HepG2 (cell line): ENCODE results near the gene PC. TPM values are rescaled to one million over a fixed set of nuclear protein-coding genes. Genes with fewer than 3 reads are reported as not detected.

Experiments used
- ATAC-seq: fragments of 200-7000 bp; cut with Tn5 transposase; 3 replicates; pipeline ENCODE4 v1.9.1; 2020; ENCODE audit warnings: mild to moderate bottlenecking, moderate library complexity
- BruUV-seq: library from RNA; stranded (reverse); fragments of 400-500 nt; replicated peaks from 2 replicates; lab custom pipeline; 2021; lab: Mats Ljungman, UMichigan
- CTCF ChIA-PET: fragments of 300-600 bp; formaldehyde crosslinking; extraction: SDS; loops from one replicate; lab custom pipeline; 2021; ENCODE audit warnings: low total read pairs, inconsistent platforms, low intra/inter-chr PET ratio; lab: Yijun Ruan, JAX
- POLR2A ChIA-PET: fragments of 350-600 bp; sonication (Branson Sonifier 250); formaldehyde crosslinking; loops from one replicate; lab custom pipeline; 2020; ENCODE audit warnings: antibody characterized with exemption, inconsistent platforms; lab: Yijun Ruan, JAX
- DNase-seq: peaks from one replicate; pipeline ENCODE4 v3.0.0-alpha.2; 2015; ENCODE audit warnings: low spot score
- FAIRE-seq: peaks from 3 replicates; lab custom pipeline; 2011; peaks lifted over from hg19 to GRCh38; lab: Jason Lieb, UNC
- H2AFZ ChIP-seq: one replicate; pipeline ENCODE4 v1.6.1; 2011; ENCODE audit warnings: low read length, inconsistent platforms
- H3K27ac ChIP-seq: fragments of 300-600 bp; 3 replicates; pipeline ENCODE4 v1.8.0; 2011; ENCODE audit warnings: mixed run types, mild to moderate bottlenecking, mixed read lengths, low read length, inconsistent platforms; ENCODE audit not compliant: insufficient read depth; ENCODE audit errors: extremely low read length
- H3K27me3 ChIP-seq, 2 experiments: fragments of 200-600 bp in 1 of 2; 2 replicates in 1 of 2; 3 replicates in 1 of 2; pipeline versions ENCODE4 v1.6.0 to v1.8.0; 2011; ENCODE audit warnings: low read length in 2 of 2, mild to moderate bottlenecking in 2 of 2, moderate library complexity in 2 of 2, inconsistent platforms in 1 of 2; ENCODE audit not compliant: insufficient read depth in 2 of 2, control insufficient read depth in 1 of 2
- H3K36me3 ChIP-seq, 2 experiments: fragments of 200-600 bp in 1 of 2; replicated peaks in 1 of 2; 2 replicates in 1 of 2; 3 replicates in 1 of 2; pipeline versions ENCODE4 v1.5.1 to v1.8.0; 2011; ENCODE audit warnings: low read length in 2 of 2, inconsistent platforms in 1 of 2; ENCODE audit not compliant: insufficient read depth in 2 of 2, control insufficient read depth in 1 of 2
- H3K4me1 ChIP-seq: 2 replicates; pipeline ENCODE4 v1.5.1; 2012; ENCODE audit warnings: low read length, inconsistent platforms; ENCODE audit not compliant: insufficient read depth
- H3K4me2 ChIP-seq: 2 replicates; pipeline ENCODE4 v1.6.0; 2011; ENCODE audit warnings: low read depth, low read length, inconsistent platforms
- H3K4me3 ChIP-seq, 3 experiments: fragments of 200-600 bp in 1 of 3; sonication (generic), shearing (Covaris generic) in 1 of 3; replicated peaks in 1 of 3; 2 replicates each; pipeline ENCODE4 v1.5.1; 2011 to 2016; ENCODE audit warnings: low read length in 3 of 3, inconsistent platforms in 2 of 3, low read depth in 2 of 3, mild to moderate bottlenecking in 2 of 3, control low read depth in 1 of 3, mixed read lengths in 1 of 3; ENCODE audit not compliant: insufficient read depth in 1 of 3
- H3K79me2 ChIP-seq: one replicate; pipeline ENCODE4 v1.6.1; 2011; ENCODE audit warnings: low read length, inconsistent platforms; ENCODE audit not compliant: insufficient read depth
- H3K9ac ChIP-seq: 2 replicates; pipeline ENCODE4 v1.6.0; 2011; ENCODE audit warnings: mild to moderate bottlenecking, low read depth, low read length, inconsistent platforms; ENCODE audit not compliant: insufficient read depth
- H3K9me3 ChIP-seq: 2 replicates; pipeline ENCODE4 v1.5.1; 2012; ENCODE audit warnings: mild to moderate bottlenecking, low read length
- H4K20me1 ChIP-seq: 2 replicates; pipeline ENCODE4 v1.6.0; 2011; ENCODE audit warnings: inconsistent platforms, mild to moderate bottlenecking, low read length, moderate library complexity; ENCODE audit not compliant: insufficient read depth
- EZH2 ChIP-seq: conservative IDR thresholded peaks from 2 replicates; pipeline ENCODE4 v1.6.1; 2012; ENCODE audit warnings: mild to moderate bottlenecking, low read depth, low read length, moderate library complexity
- KMT2B ChIP-seq: IDR thresholded peaks from 2 replicates; pipeline ENCODE4 v1.6.1; 2016; ENCODE audit warnings: missing genetic modification reagents, missing compliant biosample characterization
- MED13 ChIP-seq: sonication (generic); formaldehyde crosslinking; IDR thresholded peaks from 2 replicates; pipeline ENCODE4 v1.5.0; 2020; ENCODE audit warnings: missing genetic modification reagents
- ZNF17 ChIP-seq: sonication (generic); formaldehyde crosslinking; IDR thresholded peaks from 2 replicates; pipeline ENCODE4 v1.5.0; 2020; ENCODE audit warnings: mild to moderate bottlenecking, missing genetic modification reagents
- ZNF30 ChIP-seq: sonication (generic); formaldehyde crosslinking; IDR thresholded peaks from 2 replicates; pipeline ENCODE4 v1.5.0; 2020; ENCODE audit warnings: mild to moderate bottlenecking, missing genetic modification reagents
- ZNF432 ChIP-seq: sonication (generic); formaldehyde crosslinking; IDR thresholded peaks from 2 replicates; pipeline ENCODE4 v1.5.0; 2020; ENCODE audit warnings: missing genetic modification reagents, mild to moderate bottlenecking, borderline replicate concordance
- ZNF619 ChIP-seq: sonication (generic); formaldehyde crosslinking; IDR thresholded peaks from 2 replicates; pipeline ENCODE4 v1.4.0; 2020; ENCODE audit warnings: mild to moderate bottlenecking, missing genetic modification reagents
- ZSCAN31 ChIP-seq: sonication (generic); formaldehyde crosslinking; IDR thresholded peaks from 2 replicates; pipeline ENCODE4 v1.5.0; 2020; ENCODE audit warnings: low read depth, mild to moderate bottlenecking, missing genetic modification reagents
- WGBS: methylation state at CpG from one replicate; pipeline ENCODE4 v1.1.6; 2017; ENCODE audit warnings: low lambda C conversion rate; 5-methylcytosine and 5-hydroxymethylcytosine counted together
- in situ Hi-C: cut with HindIII; loops from 2 replicates; pipeline ENCODE4 v1.10.0; 2017; ENCODE audit warnings: low pct_unique_long_range_greater_than_20kb; ENCODE audit not compliant: extremely low pct_ligation_motif_present
- intact Hi-C: fragments of 100-400 bp; cut with micrococcal nuclease; formaldehyde crosslinking; loops from one replicate; pipeline ENCODE4 v1.10.0; 2022; ENCODE audit not compliant: unreplicated experiment
- polyA plus RNA-seq, 8 experiments: library from polyadenylated mRNA; depleted of rRNA in 3 of 8; stranded (reverse) in 7 of 8; unstranded in 1 of 8; fragments of >200 nt; fragmentation: Illumina TruSeq in 4 of 8; extraction: Trizol in 4 of 8; gene quantifications; 2 replicates each; pipeline versions ENCODE4 v1.2.1 to v1.2.3, GENCODE V29; 2011 to 2016; ENCODE audit warnings: low read depth in 4 of 8, missing spikeins in 1 of 8, mixed read lengths in 1 of 8; ENCODE audit not compliant: insufficient read depth in 1 of 8
- total RNA-seq, 5 experiments: library from RNA; depleted of rRNA; stranded (reverse); fragments of >200 nt; fragmentation: Illumina TruSeq; extraction: Trizol; gene quantifications; 2 replicates each; pipeline ENCODE4 v1.2.3, GENCODE V29; 2016; ENCODE audit warnings: low read depth in 1 of 5
- TF ChIP-seq, protein P1 (sequence below): sonication (generic); formaldehyde crosslinking; IDR thresholded peaks from 2 replicates; pipeline ENCODE4 v1.4.0; 2020; ENCODE audit warnings: missing genetic modification reagents, borderline replicate concordance
- TF ChIP-seq, protein P2 (sequence below): IDR thresholded peaks from 2 replicates; pipeline ENCODE4 v1.6.1; 2016
- TF ChIP-seq, protein P3 (sequence below): sonication (generic); formaldehyde crosslinking; IDR thresholded peaks from 2 replicates; pipeline ENCODE4 v1.9.0; 2021; ENCODE audit warnings: missing genetic modification reagents, borderline replicate concordance
- TF ChIP-seq, protein P4 (sequence below): sonication (generic); formaldehyde crosslinking; IDR thresholded peaks from 2 replicates; pipeline ENCODE4 v1.5.0; 2020; ENCODE audit warnings: mild to moderate bottlenecking, missing genetic modification reagents, borderline replicate concordance

The PC gene
- total and polyA plus RNA-seq, 2 of the 13 experiments (the other 11 are each of a cell fraction or from before 2014, with no cell fraction given): 29.0 to 39.0 TPM

DNA sequence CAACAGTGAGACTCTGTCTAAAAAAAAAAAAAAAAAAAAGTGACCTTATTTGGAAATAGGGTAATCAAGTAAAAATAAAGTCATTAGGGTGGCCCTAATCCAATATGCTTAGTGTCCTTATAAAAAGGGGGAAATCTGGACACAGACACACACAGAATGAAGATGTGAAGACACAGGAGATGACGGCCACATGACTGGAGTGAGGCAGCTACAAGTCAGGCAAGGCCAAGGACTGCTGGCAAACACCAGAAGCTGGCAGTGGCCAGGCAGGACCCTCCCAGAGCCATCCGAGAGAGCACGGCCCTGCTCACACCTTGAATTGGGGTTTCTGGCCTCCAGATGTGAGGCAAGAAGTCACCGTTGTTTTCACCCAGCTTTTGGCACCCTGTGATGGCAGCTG lies 72.7 kb downstream of the PC start:
- FAIRE-seq (no peak), ATAC-seq (no peak), DNase-seq (no peak)
- peaks cover 40% of the 10 kb centered on the region for H3K4me1 ChIP-seq
- 100% methylated on average over 1 of the region's 4 CpGs for WGBS
- H2AFZ ChIP-seq: no peak overlapping the region
- BruUV-seq: no TSS peak
- TF ChIP-seq, protein P1, sequence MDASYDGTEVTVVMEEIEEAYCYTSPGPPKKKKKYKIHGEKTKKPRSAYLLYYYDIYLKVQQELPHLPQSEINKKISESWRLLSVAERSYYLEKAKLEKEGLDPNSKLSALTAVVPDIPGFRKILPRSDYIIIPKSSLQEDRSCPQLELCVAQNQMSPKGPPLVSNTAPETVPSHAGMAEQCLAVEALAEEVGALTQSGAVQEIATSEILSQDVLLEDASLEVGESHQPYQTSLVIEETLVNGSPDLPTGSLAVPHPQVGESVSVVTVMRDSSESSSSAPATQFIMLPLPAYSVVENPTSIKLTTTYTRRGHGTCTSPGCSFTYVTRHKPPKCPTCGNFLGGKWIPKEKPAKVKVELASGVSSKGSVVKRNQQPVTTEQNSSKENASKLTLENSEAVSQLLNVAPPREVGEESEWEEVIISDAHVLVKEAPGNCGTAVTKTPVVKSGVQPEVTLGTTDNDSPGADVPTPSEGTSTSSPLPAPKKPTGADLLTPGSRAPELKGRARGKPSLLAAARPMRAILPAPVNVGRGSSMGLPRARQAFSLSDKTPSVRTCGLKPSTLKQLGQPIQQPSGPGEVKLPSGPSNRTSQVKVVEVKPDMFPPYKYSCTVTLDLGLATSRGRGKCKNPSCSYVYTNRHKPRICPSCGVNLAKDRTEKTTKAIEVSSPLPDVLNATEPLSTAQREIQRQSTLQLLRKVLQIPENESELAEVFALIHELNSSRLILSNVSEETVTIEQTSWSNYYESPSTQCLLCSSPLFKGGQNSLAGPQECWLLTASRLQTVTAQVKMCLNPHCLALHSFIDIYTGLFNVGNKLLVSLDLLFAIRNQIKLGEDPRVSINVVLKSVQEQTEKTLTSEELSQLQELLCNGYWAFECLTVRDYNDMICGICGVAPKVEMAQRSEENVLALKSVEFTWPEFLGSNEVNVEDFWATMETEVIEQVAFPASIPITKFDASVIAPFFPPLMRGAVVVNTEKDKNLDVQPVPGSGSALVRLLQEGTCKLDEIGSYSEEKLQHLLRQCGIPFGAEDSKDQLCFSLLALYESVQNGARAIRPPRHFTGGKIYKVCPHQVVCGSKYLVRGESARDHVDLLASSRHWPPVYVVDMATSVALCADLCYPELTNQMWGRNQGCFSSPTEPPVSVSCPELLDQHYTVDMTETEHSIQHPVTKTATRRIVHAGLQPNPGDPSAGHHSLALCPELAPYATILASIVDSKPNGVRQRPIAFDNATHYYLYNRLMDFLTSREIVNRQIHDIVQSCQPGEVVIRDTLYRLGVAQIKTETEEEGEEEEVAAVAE: no peak
- TF ChIP-seq MED13 (CRISPR knock-in tag): no peak
- TF ChIP-seq ZNF432 (CRISPR knock-in tag): no peak
- TF ChIP-seq ZSCAN31 (CRISPR knock-in tag): no peak
- TF ChIP-seq, protein P2, sequence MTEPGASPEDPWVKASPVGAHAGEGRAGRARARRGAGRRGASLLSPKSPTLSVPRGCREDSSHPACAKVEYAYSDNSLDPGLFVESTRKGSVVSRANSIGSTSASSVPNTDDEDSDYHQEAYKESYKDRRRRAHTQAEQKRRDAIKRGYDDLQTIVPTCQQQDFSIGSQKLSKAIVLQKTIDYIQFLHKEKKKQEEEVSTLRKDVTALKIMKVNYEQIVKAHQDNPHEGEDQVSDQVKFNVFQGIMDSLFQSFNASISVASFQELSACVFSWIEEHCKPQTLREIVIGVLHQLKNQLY (CRISPR knock-in tag): no peak
- no peak for TF ChIP-seq EZH2
- TF ChIP-seq, protein P3, sequence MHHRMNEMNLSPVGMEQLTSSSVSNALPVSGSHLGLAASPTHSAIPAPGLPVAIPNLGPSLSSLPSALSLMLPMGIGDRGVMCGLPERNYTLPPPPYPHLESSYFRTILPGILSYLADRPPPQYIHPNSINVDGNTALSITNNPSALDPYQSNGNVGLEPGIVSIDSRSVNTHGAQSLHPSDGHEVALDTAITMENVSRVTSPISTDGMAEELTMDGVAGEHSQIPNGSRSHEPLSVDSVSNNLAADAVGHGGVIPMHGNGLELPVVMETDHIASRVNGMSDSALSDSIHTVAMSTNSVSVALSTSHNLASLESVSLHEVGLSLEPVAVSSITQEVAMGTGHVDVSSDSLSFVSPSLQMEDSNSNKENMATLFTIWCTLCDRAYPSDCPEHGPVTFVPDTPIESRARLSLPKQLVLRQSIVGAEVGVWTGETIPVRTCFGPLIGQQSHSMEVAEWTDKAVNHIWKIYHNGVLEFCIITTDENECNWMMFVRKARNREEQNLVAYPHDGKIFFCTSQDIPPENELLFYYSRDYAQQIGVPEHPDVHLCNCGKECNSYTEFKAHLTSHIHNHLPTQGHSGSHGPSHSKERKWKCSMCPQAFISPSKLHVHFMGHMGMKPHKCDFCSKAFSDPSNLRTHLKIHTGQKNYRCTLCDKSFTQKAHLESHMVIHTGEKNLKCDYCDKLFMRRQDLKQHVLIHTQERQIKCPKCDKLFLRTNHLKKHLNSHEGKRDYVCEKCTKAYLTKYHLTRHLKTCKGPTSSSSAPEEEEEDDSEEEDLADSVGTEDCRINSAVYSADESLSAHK (CRISPR knock-in tag): no peak
- TF ChIP-seq KMT2B: no peak
- no peak for TF ChIP-seq ZNF30 (CRISPR knock-in tag)
- TF ChIP-seq, protein P4, sequence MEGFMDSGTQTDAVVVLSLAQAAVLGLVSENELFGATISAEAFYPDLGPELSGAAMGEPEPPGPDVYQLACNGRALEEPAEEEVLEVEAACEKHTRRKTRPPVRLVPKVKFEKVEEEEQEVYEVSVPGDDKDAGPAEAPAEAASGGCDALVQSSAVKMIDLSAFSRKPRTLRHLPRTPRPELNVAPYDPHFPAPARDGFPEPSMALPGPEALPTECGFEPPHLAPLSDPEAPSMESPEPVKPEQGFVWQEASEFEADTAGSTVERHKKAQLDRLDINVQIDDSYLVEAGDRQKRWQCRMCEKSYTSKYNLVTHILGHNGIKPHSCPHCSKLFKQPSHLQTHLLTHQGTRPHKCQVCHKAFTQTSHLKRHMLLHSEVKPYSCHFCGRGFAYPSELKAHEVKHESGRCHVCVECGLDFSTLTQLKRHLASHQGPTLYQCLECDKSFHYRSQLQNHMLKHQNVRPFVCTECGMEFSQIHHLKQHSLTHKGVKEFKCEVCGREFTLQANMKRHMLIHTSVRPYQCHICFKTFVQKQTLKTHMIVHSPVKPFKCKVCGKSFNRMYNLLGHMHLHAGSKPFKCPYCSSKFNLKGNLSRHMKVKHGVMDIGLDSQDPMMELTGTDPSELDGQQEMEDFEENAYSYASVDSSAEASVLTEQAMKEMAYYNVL: no peak
- TF ChIP-seq ZNF619: no peak
- no peak for TF ChIP-seq ZNF17 (CRISPR knock-in tag)
- no peak overlapping the region for H3K27ac ChIP-seq
- H3K4me2 ChIP-seq: no peak overlapping the region
- no peaks in the 10 kb centered on the region for H3K27me3 ChIP-seq
- in situ Hi-C loops: no loop called here
- H3K9me3 ChIP-seq: no peaks in the 10 kb centered on the region
- POLR2A ChIA-PET: interaction anchor here (1.2 to 1.4 kb wide), 2 partner anchors 17 to 21 kb away, joined by 3 to 4 read pairs; no protein-coding TSS in a partner anchor
- H3K9ac ChIP-seq: no peak overlapping the region
- peaks cover 20% of the 10 kb centered on the region; the same call in 1 of the 2 replicates for H4K20me1 ChIP-seq
- H3K4me3 ChIP-seq: no peak overlapping the region
- H3K36me3 ChIP-seq: peaks cover 2 to 22% of the 10 kb centered on the region in 2 experiments; a peak in 3 of 5 replicates
- CTCF ChIA-PET: no interaction called here
- H3K79me2 ChIP-seq: peaks cover 25% of the 10 kb centered on the region
- intact Hi-C loops: loop anchor here (2.0 kb wide), 1 partner anchor 91 kb away; no protein-coding TSS in a partner anchor
